ENCODE measurements around the gene KCNIP4. TPM values are rescaled to one million over a fixed set of nuclear protein-coding genes. Genes with fewer than 3 reads are reported as not detected.

KCNIP4 gene
- total and polyA plus RNA-seq, 2 donors (not counting 3 experiments of a cell fraction or from before 2014, with no cell fraction given): not detected

DNA sequence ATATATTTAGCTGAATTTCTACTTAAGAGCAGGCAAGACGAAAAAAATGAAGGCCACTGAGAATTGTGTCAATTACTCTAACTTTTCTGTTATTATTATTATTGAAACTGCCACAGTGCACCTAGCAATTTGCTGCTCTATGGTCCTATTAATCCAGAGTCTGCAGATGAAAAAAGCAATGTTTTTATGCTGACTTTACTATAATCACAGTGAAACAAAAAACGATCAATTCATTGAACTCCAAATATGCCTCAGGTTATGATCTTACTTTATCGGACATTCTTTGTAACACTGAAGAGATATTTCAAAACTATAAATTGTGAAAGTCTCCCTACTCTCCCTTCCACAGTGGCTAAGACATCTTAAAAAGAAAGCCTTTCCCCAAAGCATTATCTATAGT, 474.4 kb downstream of the KCNIP4 start:
- intact Hi-C loops (cut with micrococcal nuclease): no loop called here
- Histone ChIP-seq H2AFZ (ENCODE audit: low read depth, low read length) (no peak overlapping the region), H3K36me3 (ENCODE audit: control insufficient read depth in 2 of 2, extremely low read depth in 1 of 2, insufficient read depth in 2 of 2, low read length in 2 of 2) (no peaks in the 10 kb centered on the region), H3K9me1 (replicated peaks; ENCODE audit: control insufficient read depth, extremely low read depth, insufficient read depth, low read length) (no peaks in the 10 kb centered on the region), H3K79me2 (ENCODE audit: control insufficient read depth, insufficient read depth, low read length) (no peaks in the 10 kb centered on the region), H3K27ac (ENCODE audit: insufficient read depth, low read depth, low read length) (no peak overlapping the region), H3K4me1 (ENCODE audit: control insufficient read depth, extremely low read depth, insufficient read depth, low read length) (peaks cover 5% of the 10 kb centered on the region), H3K9ac (replicated peaks; ENCODE audit: extremely low read depth, insufficient read depth, low read length) (no peak overlapping the region), H3K9me3 (replicated peaks; ENCODE audit: control insufficient read depth, insufficient read depth, low read length) (no peaks in the 10 kb centered on the region), H3K4me3 (replicated peaks in 1 of 3; ENCODE audit: insufficient read depth in 1 of 3, low read depth in 1 of 3, low read length in 3 of 3) (no peak overlapping the region), H3K4me2 (ENCODE audit: insufficient read depth, low read length) (no peak overlapping the region), H4K20me1 (replicated peaks; ENCODE audit: control insufficient read depth, extremely low read depth, insufficient read depth, low read length) (no peaks in the 10 kb centered on the region), H3K27me3 (ENCODE audit: control insufficient read depth in 2 of 2, insufficient read depth in 2 of 2, low read length in 2 of 2) (peaks cover 3 to 9% of the 10 kb centered on the region in 2 experiments)
- DNase-seq (ENCODE audit: low read depth, low spot score): no peak
- dilution Hi-C loops (cut with MboI; ENCODE audit: extremely low pct_ligation_motif_present, low sequenced_read_pairs): no loop called here
- no peak for TF ChIP-seq POLR2AphosphoS5 (IDR thresholded peaks at IDR 0.05; ENCODE audit: insufficient read depth, low read depth, low read length)
- TF ChIP-seq, protein P1, sequence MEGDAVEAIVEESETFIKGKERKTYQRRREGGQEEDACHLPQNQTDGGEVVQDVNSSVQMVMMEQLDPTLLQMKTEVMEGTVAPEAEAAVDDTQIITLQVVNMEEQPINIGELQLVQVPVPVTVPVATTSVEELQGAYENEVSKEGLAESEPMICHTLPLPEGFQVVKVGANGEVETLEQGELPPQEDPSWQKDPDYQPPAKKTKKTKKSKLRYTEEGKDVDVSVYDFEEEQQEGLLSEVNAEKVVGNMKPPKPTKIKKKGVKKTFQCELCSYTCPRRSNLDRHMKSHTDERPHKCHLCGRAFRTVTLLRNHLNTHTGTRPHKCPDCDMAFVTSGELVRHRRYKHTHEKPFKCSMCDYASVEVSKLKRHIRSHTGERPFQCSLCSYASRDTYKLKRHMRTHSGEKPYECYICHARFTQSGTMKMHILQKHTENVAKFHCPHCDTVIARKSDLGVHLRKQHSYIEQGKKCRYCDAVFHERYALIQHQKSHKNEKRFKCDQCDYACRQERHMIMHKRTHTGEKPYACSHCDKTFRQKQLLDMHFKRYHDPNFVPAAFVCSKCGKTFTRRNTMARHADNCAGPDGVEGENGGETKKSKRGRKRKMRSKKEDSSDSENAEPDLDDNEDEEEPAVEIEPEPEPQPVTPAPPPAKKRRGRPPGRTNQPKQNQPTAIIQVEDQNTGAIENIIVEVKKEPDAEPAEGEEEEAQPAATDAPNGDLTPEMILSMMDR (IDR thresholded peaks at IDR 0.05; ENCODE audit: extremely low read depth in 1 of 2, insufficient read depth in 1 of 2, low read depth in 1 of 2, low read length in 2 of 2): no peak
- TF ChIP-seq POLR2A (IDR thresholded peaks at IDR 0.05; ENCODE audit: low read depth, low read length): no peak
- TF ChIP-seq GATA2 (IDR thresholded peaks at IDR 0.05; ENCODE audit: insufficient read depth, insufficient read length, low read depth, low read length): no peak
- no peak for TF ChIP-seq MYC (IDR thresholded peaks at IDR 0.05; ENCODE audit: low read depth, low read length)
- TF ChIP-seq JUN (IDR thresholded peaks at IDR 0.05; ENCODE audit: borderline replicate concordance, insufficient read depth, insufficient read length, low read depth): no peak
- TF ChIP-seq FOS (IDR thresholded peaks at IDR 0.05; ENCODE audit: borderline replicate concordance, insufficient read depth, low read length): no peak
- no peak for TF ChIP-seq MAX (IDR thresholded peaks at IDR 0.05; ENCODE audit: insufficient read depth, insufficient read length)
- TF ChIP-seq EZH2 (IDR thresholded peaks at IDR 0.05; ENCODE audit: borderline replicate concordance, low read depth, low read length, severe bottlenecking): no peak
- BruUV-seq (replicated peaks): no TSS peak
- POLR2A ChIA-PET: no interaction called here
- CTCF ChIA-PET: no interaction called here
- FAIRE-seq: no peak

All from endothelial cell of umbilical vein (primary cell).